Stimulated activated CD4-positive, alpha-beta T cell treated with anti-CD3 and anti-CD28 coated beads, Interleukin-1b, Interleukin-23, amount 100 ng/mL, for 24 hours (primary cell): ENCODE measurements around the gene TCF20.
A peak's percentile ranks its signal among the peaks of the same experiment; 100 is the strongest.

ENCODE experiments used
- DNase-seq, 4 experiments: peaks; one replicate each; pipeline ENCODE4 v3.0.0-alpha.2; 2020; ENCODE audit warnings: low read depth in 4 of 4, low spot score in 1 of 4

Gene TCF20

GRCh38 chr22:42300259-42301076 lies 30.0 kb upstream of the TCF20 start:
- peak in 1 of 4 experiments; percentile 23 for DNase-seq

GRCh38 chr22:42299586-42300258 lies 29.3 kb upstream of the TCF20 start:
- DNase-seq = peak in 2 of 4 experiments; percentile 32 to 36

- no peak for DNase-seq
Measured at GRCh38 chr22:42298746-42299145, 28.3 kb upstream of the TCF20 start.

GRCh38 chr22:42297778-42298177 lies 27.3 kb upstream of the TCF20 start:
- no peak for DNase-seq

- no peak for DNase-seq
Measured at GRCh38 chr22:42296883-42297282, 26.4 kb upstream of the TCF20 start.

GRCh38 chr22:42296381-42296853 lies 26.0 kb upstream of the TCF20 start:
- no peak for DNase-seq

GRCh38 chr22:42294034-42294985 lies 23.9 kb upstream of the TCF20 start:
- DNase-seq = no peak

GRCh38 chr22:42292732-42293520 lies 22.5 kb upstream of the TCF20 start:
- DNase-seq = no peak

GRCh38 chr22:42291287-42291686 lies 20.8 kb upstream of the TCF20 start:
- DNase-seq = no peak

- DNase-seq = no peak
Measured at GRCh38 chr22:42289671-42290541, 19.5 kb upstream of the TCF20 start.

- DNase-seq = no peak
Measured at GRCh38 chr22:42288791-42289190, 18.3 kb upstream of the TCF20 start.

GRCh38 chr22:42287174-42287890 lies 16.9 kb upstream of the TCF20 start:
- DNase-seq = no peak

- no peak for DNase-seq
Measured at GRCh38 chr22:42286205-42286604, 15.8 kb upstream of the TCF20 start.

GRCh38 chr22:42285604-42286003 lies 15.2 kb upstream of the TCF20 start:
- no peak for DNase-seq

- no peak for DNase-seq
Measured at GRCh38 chr22:42284643-42285181, 14.3 kb upstream of the TCF20 start.

- DNase-seq = no peak
Measured at GRCh38 chr22:42284202-42284591, 13.7 kb upstream of the TCF20 start.

GRCh38 chr22:42283278-42284201 lies 13.1 kb upstream of the TCF20 start:
- peak in 1 of 4 experiments; percentile 30 for DNase-seq

GRCh38 chr22:42282943-42283277 lies 12.5 kb upstream of the TCF20 start:
- DNase-seq = no peak
